ENCODE measurements around the gene TRPV3. TPM values are rescaled to one million over a fixed set of nuclear protein-coding genes. Genes with fewer than 3 reads are reported as not detected.
"Not testable (repeated sequence)": the region's sequence is repeated elsewhere in the genome, so short reads cannot be mapped to it uniquely, and the experiment has no call there.

The TRPV3 gene
- total and polyA plus RNA-seq, 10 donors, result 0.13 to 2.0 (median 0.99) TPM

DNA sequence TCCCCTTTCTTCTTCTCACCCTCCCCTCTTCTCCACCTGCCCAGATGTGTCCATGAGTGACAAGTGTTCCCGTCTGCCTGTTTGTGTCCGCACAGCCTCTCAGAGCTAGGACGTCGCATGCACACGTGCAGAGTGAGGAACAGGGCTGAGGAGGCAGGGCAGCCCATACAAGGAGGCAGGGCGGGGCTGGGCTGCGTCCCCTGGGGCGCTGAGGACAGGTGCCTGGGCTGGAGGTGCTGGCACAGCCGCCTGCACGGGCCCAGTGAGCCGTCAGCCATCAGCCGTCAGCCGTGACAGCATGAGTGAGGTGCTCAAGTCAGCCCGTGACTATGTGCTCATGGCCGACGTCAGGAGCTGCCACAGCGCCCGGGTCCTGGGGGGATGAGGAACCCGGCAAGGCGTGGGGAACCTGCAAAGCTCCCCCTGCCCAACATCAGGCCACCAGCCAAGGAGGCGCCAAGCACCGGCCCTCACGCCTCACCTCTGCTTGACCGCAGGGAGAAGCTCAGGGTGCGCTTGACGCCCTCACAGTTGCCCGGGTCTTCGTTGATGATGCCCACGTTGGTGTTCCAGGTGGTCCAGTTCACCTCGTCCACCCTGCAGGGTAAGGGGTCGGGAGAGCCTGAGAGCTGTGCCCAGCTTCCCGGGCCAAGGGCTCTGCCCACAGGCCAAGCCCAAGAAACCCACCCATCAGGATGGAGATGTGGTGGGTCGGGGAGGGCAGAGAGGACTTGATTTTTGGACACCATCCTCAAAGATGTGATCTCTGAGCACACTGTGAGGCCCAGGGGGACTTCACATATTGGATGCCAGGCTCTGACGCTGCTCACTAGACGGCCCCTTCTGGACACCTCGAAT is 13.7 kb upstream of the TRPV3 start:
- Histone ChIP-seq H3K27me3 (replicated peaks in 1 of 7) (no peaks in the 10 kb centered on the region), H3K36me3 (peaks cover 0 to 59% (median 19%) of the 10 kb centered on the region in 6 donors), H3K4me1 (no peaks in the 10 kb centered on the region), H3K9me3 (no peaks in the 10 kb centered on the region), H3K4me3 (no peak overlapping the region), H3K27ac (no peak overlapping the region)
- no peak for DNase-seq
- WGBS, 5 donors, result 92 to 94% (median 94%) methylated on average over 19 to 36 of the region's 36 CpGs
- intact Hi-C loops (cut with DNase I; ENCODE audit: low total_unique reads), result no loop called here
- TF ChIP-seq POLR2A (IDR thresholded peaks at IDR 0.05) (no peak), POLR2AphosphoS5 (IDR thresholded peaks at IDR 0.05) (no peak), CTCF (IDR thresholded peaks at IDR 0.05 in 8 of 11, conservative IDR thresholded peaks at IDR 0.05 in 3 of 11) (no peak)

GRCh38 chr17:3569534-3570137 is 12.0 kb upstream of the TRPV3 start:
- Histone ChIP-seq H3K4me1 (no peaks in the 10 kb centered on the region), H3K27me3 (replicated peaks in 1 of 7) (no peaks in the 10 kb centered on the region), H3K36me3 (peaks cover 0 to 71% (median 19%) of the 10 kb centered on the region in 6 donors), H3K9me3 (no peaks in the 10 kb centered on the region), H3K27ac (no peak overlapping the region), H3K4me3 (no peak overlapping the region)
- WGBS, 5 donors, result 87 to 98% (median 97%) methylated on average over 9 of the region's 9 CpGs
- TF ChIP-seq POLR2A (IDR thresholded peaks at IDR 0.05), result no peak
- no peak for TF ChIP-seq CTCF (IDR thresholded peaks at IDR 0.05 in 8 of 11, conservative IDR thresholded peaks at IDR 0.05 in 3 of 11)
- TF ChIP-seq POLR2AphosphoS5 (IDR thresholded peaks at IDR 0.05), result no peak
- no peak for DNase-seq
- intact Hi-C loops (cut with DNase I; ENCODE audit: low total_unique reads), result no loop called here

DNA sequence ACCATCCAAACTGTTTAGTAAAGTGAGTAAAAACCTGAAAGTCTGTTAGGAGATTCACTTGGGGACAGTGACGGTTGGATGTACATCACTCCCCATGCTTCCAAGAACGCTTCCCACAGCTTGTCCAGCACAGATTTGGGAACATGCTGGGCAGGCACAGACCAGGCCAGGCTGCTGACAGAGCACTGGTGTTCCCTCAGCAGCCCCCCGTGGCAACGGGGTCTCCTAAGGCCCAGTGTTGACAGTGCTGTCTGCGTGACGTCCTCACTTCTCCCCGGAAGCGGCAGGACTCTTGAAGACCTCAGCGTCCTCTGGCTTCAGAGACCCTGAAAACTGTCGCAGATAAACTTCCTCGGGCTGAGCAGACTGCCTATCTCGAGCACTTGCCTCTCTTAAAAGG is 8.9 kb upstream of the TRPV3 start:
- H3K9me3 ChIP-seq, result no peaks in the 10 kb centered on the region
- TF ChIP-seq CTCF (IDR thresholded peaks at IDR 0.05 in 8 of 11, conservative IDR thresholded peaks at IDR 0.05 in 3 of 11) (no peak), POLR2A (IDR thresholded peaks at IDR 0.05) (no peak)
- H3K4me3 ChIP-seq, result no peak overlapping the region
- peaks cover 0 to 51% (median 14%) of the 10 kb centered on the region in 6 donors for H3K36me3 ChIP-seq
- no peaks in the 10 kb centered on the region for H3K27me3 ChIP-seq (replicated peaks in 1 of 7)
- intact Hi-C loops (cut with DNase I; ENCODE audit: low total_unique reads), result no loop called here
- 88 to 96% (median 96%) methylated on average over 10 to 12 of the region's 12 CpGs for WGBS, 5 donors
- H3K4me1 ChIP-seq, result no peaks in the 10 kb centered on the region
- no peak overlapping the region for H3K27ac ChIP-seq
- no peak for DNase-seq

- Histone ChIP-seq H3K4me3 (no peak overlapping the region), H3K36me3 (peaks cover 0 to 38% (median 6%) of the 10 kb centered on the region in 6 donors), H3K27me3 (replicated peaks in 1 of 7) (no peaks in the 10 kb centered on the region), H3K9me3 (no peaks in the 10 kb centered on the region), H3K4me1 (no peaks in the 10 kb centered on the region), H3K27ac (no peak overlapping the region)
- TF ChIP-seq POLR2A (IDR thresholded peaks at IDR 0.05) (no peak), POLR2AphosphoS5 (IDR thresholded peaks at IDR 0.05) (no peak), CTCF (IDR thresholded peaks at IDR 0.05 in 8 of 11, conservative IDR thresholded peaks at IDR 0.05 in 3 of 11) (no peak)
- intact Hi-C loops (cut with DNase I; ENCODE audit: low total_unique reads), result no loop called here
- 77 to 82% (median 78%) methylated on average over 4 of the region's 4 CpGs for WGBS, 5 donors
- DNase-seq, result no peak
These were observed 7.5 kb upstream of the TRPV3 start for GRCh38 chr17:3565143-3565542.

- H3K4me3 ChIP-seq; H3K27me3 ChIP-seq (replicated peaks in 1 of 7); DNase-seq; H3K4me1 ChIP-seq; intact Hi-C loops (cut with DNase I; ENCODE audit: low total_unique reads); H3K9me3 ChIP-seq; H3K27ac ChIP-seq: not testable (repeated sequence)
- peaks cover 0 to 29% (median 6%) of the 10 kb centered on the region in 6 donors for H3K36me3 ChIP-seq
- WGBS, 5 donors, result 93 to 97% (median 96%) methylated on average over 12 to 28 of the region's 28 CpGs
These were observed 6.6 kb upstream of the TRPV3 start for GRCh38 chr17:3564241-3564640.
